NCI-H226 (cell line): ENCODE results near the gene SEPTIN5.
A peak's percentile ranks its signal among the peaks of the same experiment; 100 is the strongest.

Experiments
- DNase-seq: peaks from one replicate; pipeline ENCODE4 v3.0.0-alpha.2; 2015

SEPTIN5 gene

GRCh38 chr22:19706661-19707151 is 7.6 kb upstream of the SEPTIN5 start:
- no peak for DNase-seq

GRCh38 chr22:19707347-19708290 is 6.7 kb upstream of the SEPTIN5 start:
- no peak for DNase-seq

GRCh38 chr22:19708321-19709011 is 5.8 kb upstream of the SEPTIN5 start:
- no peak for DNase-seq

GRCh38 chr22:19709063-19709769 is 5.1 kb upstream of the SEPTIN5 start:
- no peak for DNase-seq

GRCh38 chr22:19710020-19710768 is 4.1 kb upstream of the SEPTIN5 start:
- DNase-seq = no peak

- no peak for DNase-seq
Observed at GRCh38 chr22:19710769-19711106, 3.6 kb upstream of the SEPTIN5 start.

- no peak for DNase-seq
Observed at GRCh38 chr22:19713245-19713644, 1.1 kb upstream of the SEPTIN5 start.

GRCh38 chr22:19713650-19714311 is 522 bp upstream of the SEPTIN5 start:
- no peak for DNase-seq

- DNase-seq = no peak
Observed at GRCh38 chr22:19715188-19715930, 1.1 kb downstream of the SEPTIN5 start.

GRCh38 chr22:19716041-19716828 is 1.9 kb downstream of the SEPTIN5 start:
- DNase-seq = no peak

- no peak for DNase-seq
Observed at GRCh38 chr22:19716829-19717105, 2.5 kb downstream of the SEPTIN5 start.

GRCh38 chr22:19717181-19717580 is 2.9 kb downstream of the SEPTIN5 start:
- DNase-seq = no peak

GRCh38 chr22:19717691-19718455 is 3.6 kb downstream of the SEPTIN5 start:
- DNase-seq = peak; percentile 23

- DNase-seq = no peak
Observed at GRCh38 chr22:19718456-19719049, 4.2 kb downstream of the SEPTIN5 start.

- no peak for DNase-seq
Observed at GRCh38 chr22:19719050-19719482, 4.8 kb downstream of the SEPTIN5 start.

- no peak for DNase-seq
Observed at GRCh38 chr22:19719488-19720021, 5.3 kb downstream of the SEPTIN5 start.

- DNase-seq = no peak
Observed at GRCh38 chr22:19720150-19720827, 6.0 kb downstream of the SEPTIN5 start.

GRCh38 chr22:19720999-19721329 is 6.7 kb downstream of the SEPTIN5 start:
- DNase-seq = no peak
